ENCODE measurements around the gene KSR2. TPM values are rescaled to one million over a fixed set of nuclear protein-coding genes. Genes with fewer than 3 reads are reported as not detected.
A peak's percentile ranks its signal among the peaks of the same experiment; 100 is the strongest.
"Not testable (repeated sequence)": the region's sequence is repeated elsewhere in the genome, so short reads cannot be mapped to it uniquely, and the experiment has no call there.

The KSR2 gene
- total RNA-seq, 4 donors from 2014 or later = 0.02 to 0.10 TPM; not detected in 2

DNA sequence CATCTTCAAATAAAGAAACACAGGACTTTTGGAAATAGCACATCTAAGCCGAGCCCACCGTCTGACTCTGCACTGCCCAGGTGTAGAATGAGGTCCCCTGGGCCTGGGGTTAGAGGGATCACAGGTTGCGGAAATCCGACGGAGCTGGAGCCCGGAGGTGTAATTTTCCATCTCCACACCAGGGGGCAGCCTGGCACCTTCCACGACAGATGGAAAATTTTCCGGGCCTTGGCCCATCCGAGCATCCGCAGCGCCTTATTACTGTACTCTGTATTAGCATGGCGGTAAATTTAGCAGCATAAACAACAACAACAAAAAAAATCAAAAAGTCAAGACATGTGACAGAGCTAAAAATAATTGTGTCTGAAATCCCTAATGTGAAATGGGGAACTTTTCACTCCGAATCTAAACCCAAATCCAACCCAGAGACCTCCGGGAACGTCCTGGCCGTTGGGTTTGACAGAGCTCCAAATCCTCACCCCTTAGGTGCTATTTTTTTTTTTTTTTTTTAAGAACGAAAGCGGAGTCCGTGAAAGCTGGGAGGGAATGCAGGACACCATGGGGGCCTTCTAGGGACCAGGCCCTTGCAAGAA is 93.9 kb downstream of the KSR2 start:
- intact Hi-C loops (cut with DNase I; ENCODE audit: low total_unique reads) = no loop called here
- H3K27ac ChIP-seq = no peak overlapping the region
- H3K27me3 ChIP-seq = peaks cover 0 to 17% (median 8%) of the 10 kb centered on the region in 3 donors
- H3K9me3 ChIP-seq = no peaks in the 10 kb centered on the region
- H3K4me3 ChIP-seq = no peak overlapping the region
- no peaks in the 10 kb centered on the region for H3K36me3 ChIP-seq
- H3K4me1 ChIP-seq = no peaks in the 10 kb centered on the region
- in situ Hi-C loops (cut with MboI; ENCODE audit: low sequenced_read_pairs in 4 of 4) = no loop called here
- ATAC-seq = peak in 1 of 2 donors; percentile 64
- peak; percentile 20 to 50 for DNase-seq
- TF ChIP-seq POLR2A (IDR thresholded peaks at IDR 0.05) = no peak
- TF ChIP-seq, protein P1, sequence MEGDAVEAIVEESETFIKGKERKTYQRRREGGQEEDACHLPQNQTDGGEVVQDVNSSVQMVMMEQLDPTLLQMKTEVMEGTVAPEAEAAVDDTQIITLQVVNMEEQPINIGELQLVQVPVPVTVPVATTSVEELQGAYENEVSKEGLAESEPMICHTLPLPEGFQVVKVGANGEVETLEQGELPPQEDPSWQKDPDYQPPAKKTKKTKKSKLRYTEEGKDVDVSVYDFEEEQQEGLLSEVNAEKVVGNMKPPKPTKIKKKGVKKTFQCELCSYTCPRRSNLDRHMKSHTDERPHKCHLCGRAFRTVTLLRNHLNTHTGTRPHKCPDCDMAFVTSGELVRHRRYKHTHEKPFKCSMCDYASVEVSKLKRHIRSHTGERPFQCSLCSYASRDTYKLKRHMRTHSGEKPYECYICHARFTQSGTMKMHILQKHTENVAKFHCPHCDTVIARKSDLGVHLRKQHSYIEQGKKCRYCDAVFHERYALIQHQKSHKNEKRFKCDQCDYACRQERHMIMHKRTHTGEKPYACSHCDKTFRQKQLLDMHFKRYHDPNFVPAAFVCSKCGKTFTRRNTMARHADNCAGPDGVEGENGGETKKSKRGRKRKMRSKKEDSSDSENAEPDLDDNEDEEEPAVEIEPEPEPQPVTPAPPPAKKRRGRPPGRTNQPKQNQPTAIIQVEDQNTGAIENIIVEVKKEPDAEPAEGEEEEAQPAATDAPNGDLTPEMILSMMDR (IDR thresholded peaks at IDR 0.05 in 4 of 5, conservative IDR thresholded peaks at IDR 0.05 in 1 of 5) = peak; percentile 52 to 86 (median 72)

DNA sequence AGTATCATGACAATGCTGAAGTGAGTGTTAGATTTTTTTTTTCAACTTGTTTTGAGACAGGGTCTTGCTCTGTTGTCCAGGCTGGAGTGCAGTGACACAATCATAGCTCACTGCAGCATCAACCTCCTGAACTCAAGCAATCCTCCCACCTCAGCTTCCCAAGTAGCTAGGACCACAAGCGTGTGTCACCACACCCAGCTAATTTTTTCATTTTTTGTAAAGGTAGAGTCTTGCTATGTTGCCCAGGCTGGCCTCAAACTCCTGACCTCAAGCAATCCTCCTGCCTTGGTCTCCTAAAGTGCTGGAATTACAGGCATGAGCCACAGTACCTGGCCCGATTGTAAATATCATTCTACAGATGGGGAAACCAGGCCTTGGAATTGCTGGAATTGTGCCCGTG is 94.6 kb downstream of the KSR2 start:
- in situ Hi-C loops (cut with MboI; ENCODE audit: low sequenced_read_pairs in 4 of 4); H3K27ac ChIP-seq; H3K9me3 ChIP-seq; intact Hi-C loops (cut with DNase I; ENCODE audit: low total_unique reads); H3K4me1 ChIP-seq; ATAC-seq; DNase-seq; H3K36me3 ChIP-seq; H3K4me3 ChIP-seq: not testable (repeated sequence)
- H3K27me3 ChIP-seq = peaks cover 0 to 17% (median 8%) of the 10 kb centered on the region in 3 donors

DNA sequence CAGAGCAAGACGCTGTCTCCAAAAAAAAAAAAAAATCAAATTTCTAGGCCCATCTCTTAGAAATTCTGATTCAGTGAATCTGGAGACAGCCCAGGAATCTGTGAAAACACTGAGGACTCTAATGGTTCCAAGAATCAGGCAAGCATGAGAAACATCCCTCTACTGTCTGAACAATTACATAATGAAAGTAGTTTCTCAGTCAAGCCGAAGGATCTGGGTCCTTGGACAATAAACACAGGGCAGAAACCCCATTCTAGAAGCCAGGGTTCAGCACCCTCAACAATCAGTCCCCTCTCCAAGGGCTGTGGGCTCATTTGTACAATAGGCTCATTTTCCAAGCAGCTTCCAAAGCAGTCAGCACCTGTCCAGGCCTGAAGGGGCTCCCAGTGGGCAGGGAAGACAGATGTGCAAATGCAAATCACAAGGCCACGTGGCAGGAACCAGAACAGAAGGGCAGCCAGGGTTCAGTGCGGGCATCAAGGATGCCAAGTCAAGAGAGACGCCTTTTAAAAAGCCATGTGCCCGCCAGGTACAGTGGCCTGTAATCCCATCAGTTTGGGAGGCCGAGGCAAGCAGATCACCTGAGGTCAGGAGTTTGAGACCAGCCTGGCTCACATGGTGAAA is 96.1 kb downstream of the KSR2 start:
- in situ Hi-C loops (cut with MboI; ENCODE audit: low sequenced_read_pairs in 4 of 4) = no loop called here

DNA sequence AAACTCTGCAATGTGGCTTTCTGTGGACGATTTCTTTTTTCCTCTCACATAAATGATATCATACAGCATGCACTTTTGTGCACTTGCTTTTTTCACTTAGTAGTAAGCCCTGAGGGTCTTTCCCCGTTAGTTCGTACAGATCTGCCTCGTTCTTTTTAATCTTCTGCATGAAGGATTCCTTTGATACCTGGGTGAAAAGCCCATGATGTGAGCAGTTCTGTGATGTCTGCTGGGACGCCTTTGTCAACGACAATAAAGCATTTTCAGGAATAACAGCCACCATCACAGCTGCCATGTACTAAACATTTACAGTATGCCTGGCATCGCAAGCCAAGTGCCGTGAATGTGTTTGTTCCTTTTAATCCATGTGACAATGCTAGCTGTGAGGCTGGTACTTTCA is 99.2 kb downstream of the KSR2 start:
- Histone ChIP-seq H3K27me3 (no peaks in the 10 kb centered on the region), H3K36me3 (no peaks in the 10 kb centered on the region), H3K4me3 (no peak overlapping the region), H3K27ac (no peak overlapping the region), H3K9me3 (no peaks in the 10 kb centered on the region), H3K4me1 (no peaks in the 10 kb centered on the region)
- DNase-seq = no peak
- in situ Hi-C loops (cut with MboI; ENCODE audit: low sequenced_read_pairs in 4 of 4) (no loop called here), intact Hi-C loops (cut with DNase I; ENCODE audit: low total_unique reads) (no loop called here)
- TF ChIP-seq POLR2A (IDR thresholded peaks at IDR 0.05) = no peak
- TF ChIP-seq, protein P1 (IDR thresholded peaks at IDR 0.05 in 4 of 5, conservative IDR thresholded peaks at IDR 0.05 in 1 of 5) = no peak
- no peak for ATAC-seq

More for the DNA sequence above, 96.1 kb downstream of the KSR2 start:
- intact Hi-C loops (cut with DNase I; ENCODE audit: low total_unique reads) = no loop called here
- Histone ChIP-seq H3K27me3 (peaks cover 0 to 8% (median 3%) of the 10 kb centered on the region in 3 donors), H3K36me3 (no peaks in the 10 kb centered on the region), H3K4me1 (no peaks in the 10 kb centered on the region), H3K9me3 (no peaks in the 10 kb centered on the region), H3K4me3 (no peak overlapping the region), H3K27ac (no peak overlapping the region)
- TF ChIP-seq POLR2A (IDR thresholded peaks at IDR 0.05) = no peak
- TF ChIP-seq, protein P1 (IDR thresholded peaks at IDR 0.05 in 4 of 5, conservative IDR thresholded peaks at IDR 0.05 in 1 of 5) = no peak
- ATAC-seq (no peak), DNase-seq (no peak)

DNA sequence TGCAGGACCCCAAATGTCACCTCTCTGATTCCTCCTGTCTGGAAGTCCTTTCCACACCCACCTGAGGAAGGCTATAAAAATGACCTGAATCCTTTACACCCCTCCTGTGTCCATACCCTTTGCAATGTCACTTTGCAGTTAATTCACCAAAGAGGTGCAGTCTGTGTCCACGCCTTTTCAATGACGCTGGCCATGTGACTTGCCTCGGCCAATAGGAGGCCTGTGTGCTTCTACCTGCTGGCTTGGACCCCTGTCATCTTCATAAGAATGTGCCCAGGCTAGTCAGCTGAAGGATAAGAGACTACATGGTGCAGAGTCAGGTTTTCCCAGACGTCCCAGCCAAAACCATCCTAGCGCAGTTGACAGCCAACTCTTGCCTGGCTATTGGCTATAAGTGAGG is 101.4 kb downstream of the KSR2 start:
- no peak overlapping the region for H3K4me3 ChIP-seq
- no peak for TF ChIP-seq POLR2A (IDR thresholded peaks at IDR 0.05)
- TF ChIP-seq, protein P1 (IDR thresholded peaks at IDR 0.05 in 4 of 5, conservative IDR thresholded peaks at IDR 0.05 in 1 of 5) = no peak
- no peaks in the 10 kb centered on the region for H3K4me1 ChIP-seq
- intact Hi-C loops (cut with DNase I; ENCODE audit: low total_unique reads) (no loop called here), in situ Hi-C loops (cut with MboI; ENCODE audit: low sequenced_read_pairs in 4 of 4) (no loop called here)
- no peak overlapping the region for H3K27ac ChIP-seq
- no peak for ATAC-seq
- no peaks in the 10 kb centered on the region for H3K36me3 ChIP-seq
- no peak for DNase-seq
- no peaks in the 10 kb centered on the region for H3K27me3 ChIP-seq
- H3K9me3 ChIP-seq = no peaks in the 10 kb centered on the region

All from gastrocnemius medialis (tissue), 4 donors.